Cardiac ventricle fibroblast (primary cell): ENCODE data around the gene ARSK. TPM values are rescaled to one million over a fixed set of nuclear protein-coding genes. Genes with fewer than 3 reads are reported as not detected.

ENCODE experiments used
- total RNA-seq: library from RNA; depleted of rRNA; stranded (reverse); fragments of >200 nt; gene quantifications from 2 replicates; pipeline ENCODE4 v1.2.3, GENCODE V29; 2015

The ARSK gene
- 10.2 and 10.5 TPM in 2 replicates for total RNA-seq

DNA sequence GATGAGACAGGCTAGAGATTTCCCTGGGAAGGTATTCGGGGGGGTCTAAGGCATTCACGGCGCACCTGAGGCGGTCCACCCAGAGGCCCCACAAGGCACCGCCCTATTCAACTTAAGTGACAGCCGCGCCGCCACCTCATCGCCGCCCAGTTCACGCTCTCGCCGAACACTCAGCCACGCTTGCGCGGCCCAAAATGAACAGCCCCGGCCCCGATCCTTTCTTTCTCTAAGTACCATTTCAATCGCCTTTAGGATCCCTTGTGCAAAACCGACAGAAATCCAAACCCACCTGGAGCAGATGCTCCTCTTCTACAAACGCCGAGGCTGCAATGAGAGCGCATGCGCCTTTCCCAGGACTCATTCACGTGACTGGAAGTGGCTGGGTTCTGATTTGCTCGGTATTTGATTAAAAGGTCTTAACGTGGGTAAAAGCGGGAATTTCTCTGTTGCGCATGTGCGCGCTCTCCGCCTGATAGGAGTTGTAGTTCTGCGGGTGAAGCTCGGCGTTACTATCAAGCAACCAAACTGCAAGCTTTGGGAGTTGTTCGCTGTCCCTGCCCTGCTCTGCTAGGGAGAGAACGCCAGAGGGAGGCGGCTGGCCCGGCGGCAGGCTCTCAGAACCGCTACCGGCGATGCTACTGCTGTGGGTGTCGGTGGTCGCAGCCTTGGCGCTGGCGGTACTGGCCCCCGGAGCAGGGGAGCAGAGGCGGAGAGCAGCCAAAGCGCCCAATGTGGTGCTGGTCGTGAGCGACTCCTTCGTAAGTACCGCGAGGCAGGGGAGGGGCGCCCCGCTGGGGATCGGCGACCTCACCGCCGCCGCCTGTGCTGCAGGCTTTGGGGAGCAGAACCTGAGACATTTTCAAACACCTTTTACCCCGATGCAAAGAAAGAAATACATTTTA, at the start of gene ARSK, which contains the start of gene SKIC3:
Gene ARSK (plus strand): TSS at position 455 of the 902 bp plus-strand sequence. CDS start 178 bp downstream, at position 633.
Gene SKIC3 (minus strand): TSS at position 331 of the 902 bp plus-strand sequence. CDS start 7,827 bp downstream, outside the sequence.

DNA sequence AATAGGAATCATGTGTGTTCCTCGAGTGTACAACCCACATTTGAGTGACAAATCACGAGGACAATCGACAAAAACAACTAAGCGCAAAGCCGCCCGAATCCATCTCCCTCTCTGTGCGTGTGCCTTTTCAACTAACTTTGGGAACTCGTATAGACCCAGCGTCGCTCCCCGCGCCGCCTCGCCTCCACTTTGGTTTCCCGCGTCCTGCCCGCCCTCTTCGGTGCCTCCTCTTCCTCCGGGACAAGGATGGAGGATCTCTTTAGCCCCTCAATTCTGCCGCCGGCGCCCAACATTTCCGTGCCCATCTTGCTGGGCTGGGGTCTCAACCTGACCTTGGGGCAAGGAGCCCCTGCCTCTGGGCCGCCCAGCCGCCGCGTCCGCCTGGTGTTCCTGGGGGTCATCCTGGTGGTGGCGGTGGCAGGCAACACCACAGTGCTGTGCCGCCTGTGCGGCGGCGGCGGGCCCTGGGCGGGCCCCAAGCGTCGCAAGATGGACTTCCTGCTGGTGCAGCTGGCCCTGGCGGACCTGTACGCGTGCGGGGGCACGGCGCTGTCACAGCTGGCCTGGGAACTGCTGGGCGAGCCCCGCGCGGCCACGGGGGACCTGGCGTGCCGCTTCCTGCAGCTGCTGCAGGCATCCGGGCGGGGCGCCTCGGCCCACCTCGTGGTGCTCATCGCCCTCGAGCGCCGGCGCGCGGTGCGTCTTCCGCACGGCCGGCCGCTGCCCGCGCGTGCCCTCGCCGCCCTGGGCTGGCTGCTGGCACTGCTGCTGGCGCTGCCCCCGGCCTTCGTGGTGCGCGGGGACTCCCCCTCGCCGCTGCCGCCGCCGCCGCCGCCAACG, 65.3 kb downstream of the ARSK start, which contains the start of gene GPR150:
Gene GPR150 (plus strand): TSS at position 58 of the 840 bp plus-strand sequence. CDS start 189 bp downstream, at position 247.

GRCh38 chr5:95646569-95647431, 91.9 kb downstream of the ARSK start, which contains the start of gene RFESD:
Gene RFESD (plus strand): TSS chr5:95646777. CDS start chr5:95652272, 5,495 bp downstream.

Other genes with a start within 250 kb of the ARSK start
- gene FAM81B, start 163.7 kb upstream of the ARSK start, total RNA-seq = not detected in 2 replicates
- 48.0 and 49.3 TPM in 2 replicates for gene SKIC3, start 124 bp upstream of the ARSK start, total RNA-seq
- 0.20 and 0.31 TPM in 2 replicates for gene GPR150, start 65.0 kb downstream of the ARSK start, total RNA-seq
- 0.78 and 0.81 TPM in 2 replicates for gene RFESD, start 91.7 kb downstream of the ARSK start, total RNA-seq
- gene SPATA9, start 127.9 kb downstream of the ARSK start, total RNA-seq = not detected in 2 replicates
- gene RHOBTB3, start 176.2 kb downstream of the ARSK start, total RNA-seq = 102 and 110 TPM in 2 replicates